ENCODE measurements around the gene ARG1. TPM values are rescaled to one million over a fixed set of nuclear protein-coding genes. Genes with fewer than 3 reads are reported as not detected.
"Not testable (repeated sequence)": the region's sequence is repeated elsewhere in the genome, so short reads cannot be mapped to it uniquely, and the experiment has no call there.

ARG1 gene
- total RNA-seq, 1 donor from 2014 or later: not detected

- peaks cover 6% of the 10 kb centered on the region for H3K9me3 Mint-ChIP-seq
- no peaks in the 10 kb centered on the region for H3K36me3 Mint-ChIP-seq
- Histone ChIP-seq H3K36me3 (no peaks in the 10 kb centered on the region), H3K4me2 (no peak overlapping the region), H2AFZ (replicated peaks) (no peak overlapping the region), H3K9ac (no peak overlapping the region), H3K4me3 (no peak overlapping the region), H3K27me3 (no peaks in the 10 kb centered on the region), H3F3A (ENCODE audit: low read depth) (no peaks in the 10 kb centered on the region), H4K20me1 (ENCODE audit: low read depth) (no peaks in the 10 kb centered on the region), H3K9me3 (ENCODE audit: low read depth) (no peaks in the 10 kb centered on the region), H3K4me1 (peaks cover 2% of the 10 kb centered on the region), H3K79me2 (ENCODE audit: low read depth) (no peaks in the 10 kb centered on the region), H3K27ac (no peak overlapping the region)
- no peak overlapping the region for H3K27ac Mint-ChIP-seq
- no peak for DNase-seq (ENCODE audit: low spot score)
- peaks cover 6% of the 10 kb centered on the region for H3K4me1 Mint-ChIP-seq
- H3K27me3 Mint-ChIP-seq (ENCODE audit: insufficient read depth, low read depth): peaks cover 2% of the 10 kb centered on the region
- no peak overlapping the region for H3K4me3 Mint-ChIP-seq
- no peak for TF ChIP-seq EZH2 (IDR thresholded peaks at IDR 0.05)
- no peak for TF ChIP-seq CTCF (IDR thresholded peaks at IDR 0.05)
- TF ChIP-seq EZH2phosphoT487 (IDR thresholded peaks at IDR 0.05): no peak
These were observed 40.4 kb upstream of the ARG1 start for GRCh38 chr6:131532580-131533039.

- DNase-seq (ENCODE audit: low spot score); H3K4me3 Mint-ChIP-seq; H3K27ac Mint-ChIP-seq; H3K79me2 ChIP-seq (ENCODE audit: low read depth); H3K27me3 ChIP-seq; H3K9me3 ChIP-seq (ENCODE audit: low read depth); H2AFZ ChIP-seq (replicated peaks); H3F3A ChIP-seq (ENCODE audit: low read depth); H3K36me3 Mint-ChIP-seq; H3K4me3 ChIP-seq; H3K27me3 Mint-ChIP-seq (ENCODE audit: insufficient read depth, low read depth); H3K4me1 ChIP-seq; H3K4me2 ChIP-seq; H4K20me1 ChIP-seq (ENCODE audit: low read depth); H3K9me3 Mint-ChIP-seq; H3K36me3 ChIP-seq; H3K27ac ChIP-seq; H3K4me1 Mint-ChIP-seq; H3K9ac ChIP-seq: not testable (repeated sequence)
These were observed 34.4 kb upstream of the ARG1 start for GRCh38 chr6:131538615-131539014.

- Histone ChIP-seq H4K20me1 (ENCODE audit: low read depth) (no peaks in the 10 kb centered on the region), H3F3A (ENCODE audit: low read depth) (no peaks in the 10 kb centered on the region), H2AFZ (replicated peaks) (no peak overlapping the region), H3K36me3 (no peaks in the 10 kb centered on the region), H3K9me3 (ENCODE audit: low read depth) (no peaks in the 10 kb centered on the region), H3K4me2 (no peak overlapping the region), H3K4me3 (no peak overlapping the region), H3K79me2 (ENCODE audit: low read depth) (no peaks in the 10 kb centered on the region), H3K27ac (no peak overlapping the region), H3K27me3 (no peaks in the 10 kb centered on the region), H3K9ac (no peak overlapping the region), H3K4me1 (no peaks in the 10 kb centered on the region)
- no peaks in the 10 kb centered on the region for H3K36me3 Mint-ChIP-seq
- H3K4me3 Mint-ChIP-seq: no peak overlapping the region
- H3K27ac Mint-ChIP-seq: no peak overlapping the region
- peaks cover 2% of the 10 kb centered on the region for H3K27me3 Mint-ChIP-seq (ENCODE audit: insufficient read depth, low read depth)
- H3K9me3 Mint-ChIP-seq: peaks cover 3% of the 10 kb centered on the region
- DNase-seq (ENCODE audit: low spot score): no peak
- H3K4me1 Mint-ChIP-seq: no peaks in the 10 kb centered on the region
- TF ChIP-seq CTCF (IDR thresholded peaks at IDR 0.05): no peak
- TF ChIP-seq EZH2 (IDR thresholded peaks at IDR 0.05): no peak
- TF ChIP-seq EZH2phosphoT487 (IDR thresholded peaks at IDR 0.05): no peak
These were observed 27.7 kb upstream of the ARG1 start for GRCh38 chr6:131545317-131545716.

- H3K27ac ChIP-seq: no peak overlapping the region
- H2AFZ ChIP-seq (replicated peaks): no peak overlapping the region
- no peaks in the 10 kb centered on the region for H3K79me2 ChIP-seq (ENCODE audit: low read depth)
- H3K36me3 Mint-ChIP-seq: no peaks in the 10 kb centered on the region
- no peaks in the 10 kb centered on the region for H3K4me1 Mint-ChIP-seq
- no peak for TF ChIP-seq EZH2 (IDR thresholded peaks at IDR 0.05)
- no peak for TF ChIP-seq CTCF (IDR thresholded peaks at IDR 0.05)
- TF ChIP-seq EZH2phosphoT487 (IDR thresholded peaks at IDR 0.05): no peak
- no peak for DNase-seq (ENCODE audit: low spot score)
- no peaks in the 10 kb centered on the region for H3K36me3 ChIP-seq
- H3K27me3 Mint-ChIP-seq (ENCODE audit: insufficient read depth, low read depth): peaks cover 2% of the 10 kb centered on the region
- H3K9me3 ChIP-seq (ENCODE audit: low read depth): no peaks in the 10 kb centered on the region
- no peaks in the 10 kb centered on the region for H3K4me1 ChIP-seq
- H3F3A ChIP-seq (ENCODE audit: low read depth): no peaks in the 10 kb centered on the region
- H3K9ac ChIP-seq: no peak overlapping the region
- no peak overlapping the region for H3K4me3 ChIP-seq
- no peaks in the 10 kb centered on the region for H4K20me1 ChIP-seq (ENCODE audit: low read depth)
- no peaks in the 10 kb centered on the region for H3K9me3 Mint-ChIP-seq
- no peak overlapping the region for H3K4me3 Mint-ChIP-seq
- H3K27me3 ChIP-seq: no peaks in the 10 kb centered on the region
- H3K27ac Mint-ChIP-seq: no peak overlapping the region
- H3K4me2 ChIP-seq: no peak overlapping the region
These were observed 25.5 kb upstream of the ARG1 start for GRCh38 chr6:131547488-131547887.
